Ishikawa (cell line): ENCODE results near the gene ECSCR.

Experiments used
- CEBPB ChIP-seq: IDR thresholded peaks from 2 replicates; pipeline ENCODE4 v1.6.1; 2012
- CREB1 ChIP-seq: IDR thresholded peaks from 2 replicates; pipeline ENCODE4 v1.6.1; 2012; ENCODE audit warnings: low read depth
- EGR1 ChIP-seq: IDR thresholded peaks from 2 replicates; pipeline ENCODE4 v1.6.1; 2012
- EP300 ChIP-seq: IDR thresholded peaks from 2 replicates; pipeline ENCODE4 v1.6.1; 2012; ENCODE audit warnings: borderline replicate concordance
- NFIC ChIP-seq: IDR thresholded peaks from 2 replicates; pipeline ENCODE4 v1.6.1; 2012
- RAD21 ChIP-seq: IDR thresholded peaks from 2 replicates; pipeline ENCODE4 v1.6.1; 2012; ENCODE audit warnings: low read depth
- TAF1 ChIP-seq: IDR thresholded peaks from 2 replicates; pipeline ENCODE4 v1.6.1; 2012; ENCODE audit warnings: low read depth, mild to moderate bottlenecking
- TCF12 ChIP-seq: IDR thresholded peaks from 2 replicates; pipeline ENCODE4 v1.6.1; 2012; ENCODE audit warnings: low read depth
- TEAD4 ChIP-seq: IDR thresholded peaks from 2 replicates; pipeline ENCODE4 v1.6.1; 2012
- YY1 ChIP-seq: IDR thresholded peaks from 2 replicates; pipeline ENCODE4 v1.6.1; 2012; ENCODE audit warnings: low read depth
- ZBTB7A ChIP-seq: IDR thresholded peaks from 2 replicates; pipeline ENCODE4 v1.6.1; 2012; ENCODE audit warnings: low read depth
- TF ChIP-seq, protein P1 (sequence below): IDR thresholded peaks from 2 replicates; pipeline ENCODE4 v1.6.1; 2012
- TF ChIP-seq, protein P2 (sequence below): IDR thresholded peaks from 2 replicates; pipeline ENCODE4 v1.6.1; 2012
- TF ChIP-seq, protein P3 (sequence below): IDR thresholded peaks from 2 replicates; pipeline ENCODE4 v1.6.1; 2012; ENCODE audit warnings: low read depth, mild to moderate bottlenecking

Gene ECSCR

DNA sequence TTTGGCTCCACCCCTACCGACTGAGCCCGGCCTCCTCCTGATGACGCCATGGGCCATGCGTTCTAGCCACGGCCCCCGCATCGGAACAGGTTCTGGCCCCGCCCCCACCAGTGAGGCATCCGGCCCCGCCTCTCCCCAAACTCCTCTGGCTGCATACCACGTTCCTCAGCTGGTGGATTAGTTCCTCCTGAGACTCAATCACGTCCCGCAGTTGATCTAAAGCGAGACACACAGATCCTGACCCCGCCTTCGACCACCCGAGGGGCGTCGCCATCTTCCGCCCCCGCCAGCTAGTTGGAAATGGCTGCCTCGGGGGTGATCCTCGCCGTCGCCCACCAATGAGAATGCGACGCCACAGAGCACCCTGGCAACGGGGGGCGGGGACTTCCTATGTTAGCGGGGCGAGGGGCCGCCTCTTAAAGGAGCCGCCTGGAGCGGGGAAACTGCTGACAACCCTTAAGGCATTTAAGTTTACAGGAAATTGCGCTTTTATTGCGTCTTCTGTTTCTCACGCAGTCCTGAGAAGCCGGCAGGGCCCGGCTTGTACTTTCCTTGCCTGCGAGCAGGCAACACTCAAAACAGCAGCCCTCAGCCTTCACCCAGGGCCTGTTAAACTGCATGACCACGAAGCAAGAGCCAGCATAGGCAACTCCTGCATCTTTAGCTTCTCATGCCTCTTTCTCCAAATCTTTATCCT, 58.6 kb downstream of the ECSCR start, which contains the start of gene SPATA24:
SPATA24 (minus strand) TSS at position 303 of the 697 bp plus-strand sequence; CDS start at position 274, 29 bp downstream.
- peak; percentile 75 for TF ChIP-seq CREB1
- TF ChIP-seq, protein P1, sequence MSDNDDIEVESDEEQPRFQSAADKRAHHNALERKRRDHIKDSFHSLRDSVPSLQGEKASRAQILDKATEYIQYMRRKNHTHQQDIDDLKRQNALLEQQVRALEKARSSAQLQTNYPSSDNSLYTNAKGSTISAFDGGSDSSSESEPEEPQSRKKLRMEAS = peak; percentile 83
- TF ChIP-seq, protein P2, sequence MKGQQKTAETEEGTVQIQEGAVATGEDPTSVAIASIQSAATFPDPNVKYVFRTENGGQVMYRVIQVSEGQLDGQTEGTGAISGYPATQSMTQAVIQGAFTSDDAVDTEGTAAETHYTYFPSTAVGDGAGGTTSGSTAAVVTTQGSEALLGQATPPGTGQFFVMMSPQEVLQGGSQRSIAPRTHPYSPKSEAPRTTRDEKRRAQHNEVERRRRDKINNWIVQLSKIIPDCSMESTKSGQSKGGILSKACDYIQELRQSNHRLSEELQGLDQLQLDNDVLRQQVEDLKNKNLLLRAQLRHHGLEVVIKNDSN = 0 out of 2 replicates have a peak, but pooled peaks have one; percentile 12
- peak; percentile 18; the same call in 1 of the 2 replicates for TF ChIP-seq EP300
- TF ChIP-seq TEAD4 = peak; percentile 70
- peak; percentile 92 for TF ChIP-seq YY1
- TF ChIP-seq RAD21 = no peak
- TF ChIP-seq EGR1 = peak; percentile 98
- TF ChIP-seq, protein P3, sequence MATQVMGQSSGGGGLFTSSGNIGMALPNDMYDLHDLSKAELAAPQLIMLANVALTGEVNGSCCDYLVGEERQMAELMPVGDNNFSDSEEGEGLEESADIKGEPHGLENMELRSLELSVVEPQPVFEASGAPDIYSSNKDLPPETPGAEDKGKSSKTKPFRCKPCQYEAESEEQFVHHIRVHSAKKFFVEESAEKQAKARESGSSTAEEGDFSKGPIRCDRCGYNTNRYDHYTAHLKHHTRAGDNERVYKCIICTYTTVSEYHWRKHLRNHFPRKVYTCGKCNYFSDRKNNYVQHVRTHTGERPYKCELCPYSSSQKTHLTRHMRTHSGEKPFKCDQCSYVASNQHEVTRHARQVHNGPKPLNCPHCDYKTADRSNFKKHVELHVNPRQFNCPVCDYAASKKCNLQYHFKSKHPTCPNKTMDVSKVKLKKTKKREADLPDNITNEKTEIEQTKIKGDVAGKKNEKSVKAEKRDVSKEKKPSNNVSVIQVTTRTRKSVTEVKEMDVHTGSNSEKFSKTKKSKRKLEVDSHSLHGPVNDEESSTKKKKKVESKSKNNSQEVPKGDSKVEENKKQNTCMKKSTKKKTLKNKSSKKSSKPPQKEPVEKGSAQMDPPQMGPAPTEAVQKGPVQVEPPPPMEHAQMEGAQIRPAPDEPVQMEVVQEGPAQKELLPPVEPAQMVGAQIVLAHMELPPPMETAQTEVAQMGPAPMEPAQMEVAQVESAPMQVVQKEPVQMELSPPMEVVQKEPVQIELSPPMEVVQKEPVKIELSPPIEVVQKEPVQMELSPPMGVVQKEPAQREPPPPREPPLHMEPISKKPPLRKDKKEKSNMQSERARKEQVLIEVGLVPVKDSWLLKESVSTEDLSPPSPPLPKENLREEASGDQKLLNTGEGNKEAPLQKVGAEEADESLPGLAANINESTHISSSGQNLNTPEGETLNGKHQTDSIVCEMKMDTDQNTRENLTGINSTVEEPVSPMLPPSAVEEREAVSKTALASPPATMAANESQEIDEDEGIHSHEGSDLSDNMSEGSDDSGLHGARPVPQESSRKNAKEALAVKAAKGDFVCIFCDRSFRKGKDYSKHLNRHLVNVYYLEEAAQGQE = no peak

DNA sequence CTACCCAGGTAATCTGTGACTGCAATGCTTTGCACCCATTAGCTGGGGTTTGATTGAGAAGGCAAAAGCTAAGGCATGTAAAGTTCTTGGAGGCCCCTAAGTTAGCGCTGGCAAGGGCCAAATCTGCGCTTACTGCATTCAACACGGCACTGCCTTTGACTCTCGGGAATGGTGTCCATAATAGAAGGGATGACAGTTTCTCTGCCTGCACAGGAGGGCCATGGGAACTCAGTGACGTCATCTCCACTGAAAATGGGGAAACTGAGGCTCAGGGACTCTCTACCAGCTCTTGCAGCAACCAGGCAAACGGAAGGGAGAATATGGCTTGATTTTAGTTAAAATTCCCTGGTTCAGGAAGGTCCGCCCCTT, 59.1 kb downstream of the ECSCR start:
- no peak for TF ChIP-seq ZBTB7A
- TF ChIP-seq, protein P1 = no peak
- no peak for TF ChIP-seq CREB1
- TF ChIP-seq EGR1 = no peak
- TF ChIP-seq NFIC = no peak

DNA sequence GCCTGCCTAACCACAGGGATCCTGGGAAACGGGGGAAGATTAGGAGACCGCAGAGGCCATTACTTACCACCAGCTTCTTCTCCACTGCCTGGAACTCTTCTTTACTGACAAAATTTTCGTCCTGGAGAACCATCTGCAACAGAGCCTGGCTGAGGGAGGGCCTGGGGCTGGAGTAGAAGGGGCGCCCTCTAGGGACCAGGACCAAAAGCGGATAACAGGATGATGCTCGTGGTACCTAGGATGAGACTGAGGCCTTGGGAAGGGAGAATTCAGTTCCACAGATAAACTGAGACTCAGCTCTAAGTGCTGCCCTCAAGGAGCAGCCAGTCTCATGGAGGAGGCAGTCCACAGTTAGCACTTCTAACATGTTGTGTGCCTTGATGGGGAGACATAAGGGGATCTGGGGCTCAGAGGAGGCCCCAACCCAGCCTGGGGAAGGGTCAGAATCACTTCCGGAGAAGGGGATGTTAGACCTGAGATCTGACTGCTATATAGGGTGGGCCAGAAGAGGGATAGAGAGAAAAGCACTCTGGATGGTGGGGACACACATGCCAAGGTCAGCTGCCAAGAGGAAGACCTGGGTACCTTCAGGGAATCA, 59.9 kb downstream of the ECSCR start:
- TF ChIP-seq RAD21 (peak; percentile 74), TAF1 (no peak)

DNA sequence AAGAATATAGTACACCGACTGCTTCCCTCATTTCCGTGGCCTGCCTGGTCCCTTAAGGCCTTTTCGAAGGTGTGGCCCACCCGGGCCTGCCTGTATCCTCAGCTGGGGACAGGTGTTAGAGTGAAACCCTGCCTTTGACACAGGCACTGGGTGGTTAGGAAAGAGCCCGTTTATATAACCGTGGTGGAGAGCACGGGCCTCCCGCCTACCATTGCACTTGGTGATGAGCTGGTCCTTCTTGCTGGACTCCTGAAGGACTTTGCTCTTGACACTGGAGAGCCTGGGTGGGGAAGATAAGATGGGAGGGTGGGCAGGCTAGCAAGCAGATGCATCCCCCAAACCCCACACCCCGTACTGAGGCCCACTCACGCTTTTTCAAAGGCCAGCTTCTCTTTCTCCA, 61.0 kb downstream of the ECSCR start:
- no peak for TF ChIP-seq NFIC
- no peak for TF ChIP-seq YY1
- no peak for TF ChIP-seq ZBTB7A
- no peak for TF ChIP-seq EP300
- TF ChIP-seq EGR1 = no peak
- no peak for TF ChIP-seq CEBPB
- TF ChIP-seq TCF12 = no peak
- TF ChIP-seq, protein P3 = no peak
- no peak for TF ChIP-seq CREB1
- TF ChIP-seq, protein P1 = no peak

DNA sequence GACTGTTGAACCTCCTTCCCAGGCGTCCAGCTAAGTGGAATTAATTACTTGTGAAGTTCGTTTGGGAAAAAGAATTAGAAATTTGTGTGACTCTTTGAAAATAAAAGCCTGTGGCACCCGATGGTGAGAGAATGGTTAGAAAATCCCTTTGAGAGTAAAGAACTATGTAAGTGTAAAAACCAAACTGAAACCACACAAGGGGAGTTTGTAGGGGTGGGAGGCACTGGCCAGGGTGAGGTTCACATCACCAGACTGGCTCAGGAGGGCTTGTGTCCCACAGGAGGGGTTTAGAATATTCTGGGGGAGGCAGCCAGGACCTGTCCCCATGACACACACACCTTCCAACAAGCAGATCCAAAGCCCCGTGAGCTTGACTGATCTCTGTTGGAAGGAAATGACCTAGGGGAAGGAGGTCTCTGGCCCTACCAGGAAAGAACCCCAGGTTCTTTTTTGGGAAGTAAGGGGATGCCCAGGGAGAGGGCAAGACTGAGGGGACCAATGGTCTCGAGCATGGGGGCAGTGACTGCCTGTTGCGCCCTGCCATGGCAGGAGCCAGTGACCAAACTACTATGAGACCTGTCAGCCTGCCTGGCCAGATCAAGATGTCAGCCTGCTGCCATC, 62.9 kb downstream of the ECSCR start:
- TF ChIP-seq TCF12 (no peak), EP300 (no peak), TEAD4 (no peak), CEBPB (no peak)
